ENCODE measurements around the gene FCAMR. TPM values are rescaled to one million over a fixed set of nuclear protein-coding genes. Genes with fewer than 3 reads are reported as not detected.

Gene FCAMR
- 1 to 10 TPM in 1 of 2 donors, under 1 TPM in 1; 0.56 to 4.5 TPM for total RNA-seq

GRCh38 chr1:206970446-206970845 lies at the start of gene FCAMR:
Gene FCAMR, minus strand, starts transcription at chr1:206970460. Its CDS starts 335 bp downstream, at chr1:206970125.
- Histone ChIP-seq H3K4me1 (peaks cover 47% of the 10 kb centered on the region), H3K27ac (peak within 1 kb of the TSS; percentile 82), H3K27me3 (no peaks in the 10 kb centered on the region), H3K36me3 (no peaks in the 10 kb centered on the region), H3K9ac (ENCODE audit: low read depth in 2 of 2, low read length in 2 of 2) (peak within 1 kb of the TSS in 1 of 2 donors; percentile 85), H3K9me3 (no peaks in the 10 kb centered on the region), H3K4me3 (no peak within 1 kb of the TSS)
- TF ChIP-seq CTCF (IDR thresholded peaks at IDR 0.05) = no peak
- DNase-seq = no peak
- intact Hi-C loops (cut with DNase I) = no loop called here

GRCh38 chr1:207019661-207020060 lies 49.4 kb upstream of the FCAMR start:
- no peak overlapping the region for H3K27ac ChIP-seq

GRCh38 chr1:207019161-207019560 lies 48.9 kb upstream of the FCAMR start:
- Histone ChIP-seq H3K9me3 (no peaks in the 10 kb centered on the region), H3K27ac (no peak overlapping the region), H3K4me3 (no peak overlapping the region), H3K4me1 (no peaks in the 10 kb centered on the region), H3K36me3 (no peaks in the 10 kb centered on the region), H3K9ac (ENCODE audit: low read depth in 2 of 2, low read length in 2 of 2) (no peak overlapping the region), H3K27me3 (no peaks in the 10 kb centered on the region)
- DNase-seq = no peak
- intact Hi-C loops (cut with DNase I) = no loop called here
- no peak for TF ChIP-seq CTCF (IDR thresholded peaks at IDR 0.05)

More at GRCh38 chr1:207019661-207020060, 49.4 kb upstream of the FCAMR start:
- TF ChIP-seq CTCF (IDR thresholded peaks at IDR 0.05) = no peak
- no peak overlapping the region for H3K4me3 ChIP-seq
- intact Hi-C loops (cut with DNase I) = no loop called here
- no peaks in the 10 kb centered on the region for H3K4me1 ChIP-seq
- peak overlapping the region in 1 of 2 donors; percentile 13 for H3K9ac ChIP-seq (ENCODE audit: low read depth in 2 of 2, low read length in 2 of 2)
- no peak for DNase-seq
- no peaks in the 10 kb centered on the region for H3K36me3 ChIP-seq
- no peaks in the 10 kb centered on the region for H3K27me3 ChIP-seq
- H3K9me3 ChIP-seq = no peaks in the 10 kb centered on the region

GRCh38 chr1:207018707-207019106 lies 48.4 kb upstream of the FCAMR start:
- H3K9ac ChIP-seq (ENCODE audit: low read depth in 2 of 2, low read length in 2 of 2) = no peak overlapping the region

GRCh38 chr1:207017615-207018559 lies 47.6 kb upstream of the FCAMR start:
- no peak overlapping the region for H3K27ac ChIP-seq
- H3K4me3 ChIP-seq = no peak overlapping the region
- H3K36me3 ChIP-seq = no peaks in the 10 kb centered on the region
- no peaks in the 10 kb centered on the region for H3K9me3 ChIP-seq
- intact Hi-C loops (cut with DNase I) = no loop called here
- H3K27me3 ChIP-seq = no peaks in the 10 kb centered on the region
- no peak overlapping the region for H3K9ac ChIP-seq (ENCODE audit: low read depth in 2 of 2, low read length in 2 of 2)
- DNase-seq = peak; percentile 60
- no peaks in the 10 kb centered on the region for H3K4me1 ChIP-seq
- TF ChIP-seq CTCF (IDR thresholded peaks at IDR 0.05) = no peak

More at GRCh38 chr1:207018707-207019106, 48.4 kb upstream of the FCAMR start:
- Histone ChIP-seq H3K36me3 (no peaks in the 10 kb centered on the region), H3K4me3 (no peak overlapping the region), H3K27ac (no peak overlapping the region), H3K4me1 (no peaks in the 10 kb centered on the region), H3K27me3 (no peaks in the 10 kb centered on the region), H3K9me3 (no peaks in the 10 kb centered on the region)
- DNase-seq = no peak
- intact Hi-C loops (cut with DNase I) = no loop called here
- no peak for TF ChIP-seq CTCF (IDR thresholded peaks at IDR 0.05)

All from colonic mucosa (tissue), 4 donors.